DMS153 (cell line): ENCODE measurements around the gene CNN1.

Source experiments
- DNase-seq: peaks from one replicate; lab custom pipeline; 2025; lab: John Stamatoyannopoulos, UW

The CNN1 gene

GRCh38 chr19:11538232-11539036, at the start of gene CNN1:
CNN1 (plus strand) TSS chr19:11538851; CDS start chr19:11538928, 77 bp downstream.
- DNase-seq, result no peak

- no peak for DNase-seq
These were observed 49.3 kb upstream of the CNN1 start for GRCh38 chr19:11489378-11489777.

GRCh38 chr19:11494634-11495285, 43.9 kb upstream of the CNN1 start:
- DNase-seq, result no peak

- no peak for DNase-seq
These were observed 43.2 kb upstream of the CNN1 start for GRCh38 chr19:11495481-11495880.

- DNase-seq, result no peak
These were observed 42.8 kb upstream of the CNN1 start for GRCh38 chr19:11495885-11496284.

- peak; percentile 1 for DNase-seq
These were observed 42.1 kb upstream of the CNN1 start for GRCh38 chr19:11496391-11497163.

GRCh38 chr19:11499220-11499726, 39.4 kb upstream of the CNN1 start:
- DNase-seq, result no peak

- DNase-seq, result no peak
These were observed 38.7 kb upstream of the CNN1 start for GRCh38 chr19:11499890-11500420.

- no peak for DNase-seq
These were observed 34.1 kb upstream of the CNN1 start for GRCh38 chr19:11504502-11505031.

- peak; percentile 95 for DNase-seq
These were observed 33.6 kb upstream of the CNN1 start for GRCh38 chr19:11505032-11505503.

- DNase-seq, result peak; percentile 93
These were observed 33.0 kb upstream of the CNN1 start, which contains the start of gene ZNF653 for GRCh38 chr19:11505504-11506100. ZNF653 (minus strand) TSS chr19:11505839; CDS start chr19:11505786, 53 bp downstream.

GRCh38 chr19:11506101-11506555, 32.5 kb upstream of the CNN1 start:
- peak; percentile 35 for DNase-seq

- no peak for DNase-seq
These were observed 31.7 kb upstream of the CNN1 start for GRCh38 chr19:11506967-11507366.

GRCh38 chr19:11507370-11508078, 31.1 kb upstream of the CNN1 start:
- DNase-seq, result no peak

- DNase-seq, result no peak
These were observed 28.2 kb upstream of the CNN1 start for GRCh38 chr19:11510444-11510843.

- no peak for DNase-seq
These were observed 24.7 kb upstream of the CNN1 start for GRCh38 chr19:11513946-11514345.

GRCh38 chr19:11519138-11519537, 19.5 kb upstream of the CNN1 start:
- no peak for DNase-seq

GRCh38 chr19:11528551-11529341, 9.9 kb upstream of the CNN1 start, which contains the start of gene ECSIT:
ECSIT (minus strand) TSS chr19:11529134; CDS start chr19:11519170, 9,964 bp downstream.
- DNase-seq, result peak; percentile 95

- peak; percentile 91 for DNase-seq
These were observed 8.2 kb upstream of the CNN1 start for GRCh38 chr19:11530432-11530831.

- DNase-seq, result no peak
These were observed 4.1 kb upstream of the CNN1 start for GRCh38 chr19:11534538-11534937.
